Epithelial cell of esophagus (primary cell): Measurements from ENCODE around the gene SYNPR.

Experiments
- DNase-seq: peaks from one replicate; pipeline ENCODE4 v3.0.0; 2010; ENCODE audit warnings: low read depth
- H3K4me3 ChIP-seq: 2 replicates; pipeline ENCODE4 v1.5.1; 2011; ENCODE audit warnings: mild to moderate bottlenecking, low read length, control low read depth
- TF ChIP-seq, protein P1 (sequence below): IDR thresholded peaks from 2 replicates; pipeline ENCODE4 v1.5.1; 2011; ENCODE audit warnings: low read depth, mild to moderate bottlenecking, low read length, control low read depth, inconsistent platforms; ENCODE audit not compliant: insufficient read depth; ENCODE audit errors: missing control alignments

The SYNPR gene

DNA sequence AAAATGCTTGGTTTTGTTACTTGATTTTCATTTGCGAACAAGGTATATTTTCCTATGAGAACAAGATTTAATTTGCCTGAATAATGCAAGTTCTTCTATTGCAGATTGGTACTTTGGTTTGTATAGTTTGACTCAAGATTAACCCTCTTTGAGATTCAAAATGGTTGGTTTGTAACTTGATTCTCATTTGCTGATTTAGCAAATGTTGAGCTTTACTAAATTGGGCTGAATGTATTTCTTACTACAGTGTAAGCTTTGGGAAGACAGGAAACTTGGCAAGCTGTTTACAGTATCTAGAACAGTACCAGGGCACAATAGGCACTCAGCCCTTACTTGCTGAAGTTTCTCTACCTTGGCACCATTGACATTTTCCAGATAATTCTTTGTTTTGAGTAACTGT is 3.7 kb upstream of the SYNPR start:
- TF ChIP-seq, protein P1, sequence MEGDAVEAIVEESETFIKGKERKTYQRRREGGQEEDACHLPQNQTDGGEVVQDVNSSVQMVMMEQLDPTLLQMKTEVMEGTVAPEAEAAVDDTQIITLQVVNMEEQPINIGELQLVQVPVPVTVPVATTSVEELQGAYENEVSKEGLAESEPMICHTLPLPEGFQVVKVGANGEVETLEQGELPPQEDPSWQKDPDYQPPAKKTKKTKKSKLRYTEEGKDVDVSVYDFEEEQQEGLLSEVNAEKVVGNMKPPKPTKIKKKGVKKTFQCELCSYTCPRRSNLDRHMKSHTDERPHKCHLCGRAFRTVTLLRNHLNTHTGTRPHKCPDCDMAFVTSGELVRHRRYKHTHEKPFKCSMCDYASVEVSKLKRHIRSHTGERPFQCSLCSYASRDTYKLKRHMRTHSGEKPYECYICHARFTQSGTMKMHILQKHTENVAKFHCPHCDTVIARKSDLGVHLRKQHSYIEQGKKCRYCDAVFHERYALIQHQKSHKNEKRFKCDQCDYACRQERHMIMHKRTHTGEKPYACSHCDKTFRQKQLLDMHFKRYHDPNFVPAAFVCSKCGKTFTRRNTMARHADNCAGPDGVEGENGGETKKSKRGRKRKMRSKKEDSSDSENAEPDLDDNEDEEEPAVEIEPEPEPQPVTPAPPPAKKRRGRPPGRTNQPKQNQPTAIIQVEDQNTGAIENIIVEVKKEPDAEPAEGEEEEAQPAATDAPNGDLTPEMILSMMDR = no peak
- no peak overlapping the region for H3K4me3 ChIP-seq
- no peak for DNase-seq

DNA sequence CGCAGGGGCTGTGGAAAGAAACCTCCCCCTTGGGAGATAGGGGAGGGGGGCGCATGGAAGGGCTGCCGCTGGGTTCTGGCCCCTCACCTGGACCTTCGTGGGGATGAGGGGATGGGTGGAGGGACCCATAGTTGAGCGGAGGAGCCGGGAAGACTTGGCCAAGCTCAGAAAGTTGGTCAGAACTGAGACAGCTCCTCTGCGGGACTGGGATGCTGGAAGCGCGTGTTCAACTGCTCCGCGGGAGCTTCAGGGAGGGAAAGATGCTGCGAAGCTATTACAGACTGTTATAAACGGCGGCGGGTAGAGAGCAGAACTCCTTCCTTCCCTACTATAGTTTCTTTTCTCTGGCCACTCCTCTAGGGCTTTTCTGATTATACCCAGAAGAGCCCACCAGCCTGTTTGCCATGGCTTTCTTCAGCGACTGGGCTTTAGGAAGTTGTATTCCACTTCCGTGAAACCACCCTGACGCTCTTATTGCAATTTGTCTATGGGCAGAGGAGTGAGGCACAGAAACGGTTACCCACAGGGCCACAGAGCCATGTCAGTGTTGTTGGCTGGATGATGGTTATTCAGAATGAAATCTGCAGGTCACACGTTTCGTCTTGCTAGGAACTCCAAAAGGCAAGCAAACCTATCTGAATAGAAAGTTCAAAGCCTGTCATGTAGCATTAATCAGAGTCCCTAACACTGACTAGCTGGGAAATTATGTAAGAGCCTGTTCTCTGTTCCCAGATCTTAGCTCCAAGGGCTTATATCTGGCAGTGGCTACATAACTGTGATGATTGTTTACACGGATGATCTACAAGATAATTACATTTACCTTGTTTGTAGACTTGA is 1.1 kb downstream of the SYNPR start:
- no peak overlapping the region for H3K4me3 ChIP-seq
- TF ChIP-seq, protein P1 = no peak
- DNase-seq = no peak

DNA sequence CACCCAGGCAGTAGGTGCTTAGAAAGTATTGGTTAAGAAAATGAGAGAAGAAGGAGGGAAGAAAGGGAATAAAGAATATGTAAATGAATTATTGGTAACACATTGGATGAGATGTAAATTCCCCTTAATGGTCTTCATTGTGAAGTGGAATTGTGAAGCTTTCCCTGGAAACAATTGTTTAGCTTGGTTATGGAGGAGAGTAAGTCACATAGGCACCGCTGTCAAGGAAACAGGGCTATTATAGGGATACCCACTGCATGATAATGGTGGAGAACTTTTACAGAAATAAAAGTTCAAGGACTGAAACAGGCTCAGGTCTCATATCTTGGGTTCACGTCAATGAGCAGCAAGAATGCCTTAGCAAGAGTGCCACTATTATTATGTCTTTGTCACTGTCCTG is 9.5 kb downstream of the SYNPR start:
- no peak overlapping the region for H3K4me3 ChIP-seq
- no peak for DNase-seq
- TF ChIP-seq, protein P1 = no peak

DNA sequence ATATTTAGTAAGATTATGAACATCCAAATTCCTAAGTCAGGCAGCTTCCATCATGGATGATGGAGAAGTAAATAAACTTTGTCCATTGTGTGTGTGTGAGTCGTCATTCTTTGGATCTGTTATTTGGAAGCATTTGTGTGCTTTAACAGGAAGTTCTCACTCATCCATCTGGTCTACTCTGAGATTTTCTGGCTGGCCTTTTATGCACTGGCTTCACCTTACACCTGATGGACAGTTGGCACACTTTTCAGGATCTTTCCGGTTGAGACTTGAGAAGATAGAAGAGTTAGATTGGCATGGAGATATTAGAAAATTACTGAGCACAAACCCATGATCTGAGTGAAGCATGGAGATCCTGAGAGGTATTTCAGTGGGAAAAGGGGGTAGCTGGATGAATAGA is 12.6 kb downstream of the SYNPR start:
- H3K4me3 ChIP-seq = no peak overlapping the region
- no peak for DNase-seq
- TF ChIP-seq, protein P1 = no peak

DNA sequence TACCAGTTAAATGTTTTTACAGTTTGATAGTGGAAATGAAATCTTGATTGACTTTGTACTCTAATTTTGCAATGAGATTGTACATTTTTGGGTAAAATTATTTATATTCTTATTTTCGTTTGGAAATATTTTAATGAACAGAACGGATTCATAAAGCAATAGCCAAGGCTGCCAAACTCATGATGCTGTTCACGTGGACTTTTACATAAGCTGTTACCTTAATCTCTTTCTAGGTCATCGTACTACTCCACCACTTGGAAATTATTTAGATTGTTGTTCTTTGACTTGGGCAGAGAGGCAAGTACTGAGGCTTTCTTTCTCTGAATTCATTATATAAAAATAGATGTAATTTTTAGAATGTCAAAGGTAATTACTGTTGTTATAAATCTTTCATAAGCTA is 16.2 kb downstream of the SYNPR start:
- no peak for DNase-seq
- no peak overlapping the region for H3K4me3 ChIP-seq
- TF ChIP-seq, protein P1 = no peak

DNA sequence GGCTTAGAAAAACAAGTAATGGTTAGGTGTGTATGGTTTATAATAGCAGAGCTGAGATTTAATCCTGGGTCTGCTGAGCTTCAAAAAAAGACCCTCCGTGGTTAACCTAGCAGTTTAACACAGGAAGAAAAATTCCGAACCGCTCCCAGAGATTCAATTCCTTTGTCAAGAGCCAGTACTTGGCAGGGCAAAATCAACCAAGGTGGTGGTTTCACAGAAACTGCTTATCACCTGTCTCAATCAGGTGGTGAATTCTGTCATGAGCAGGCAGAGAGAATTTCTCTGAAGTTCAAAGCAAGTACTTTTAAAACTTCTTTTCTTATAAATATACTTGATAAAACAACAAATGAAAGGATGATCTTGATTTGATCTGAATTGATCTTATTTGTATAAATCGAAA is 17.2 kb downstream of the SYNPR start:
- DNase-seq = no peak
- no peak overlapping the region for H3K4me3 ChIP-seq
- TF ChIP-seq, protein P1 = no peak

GRCh38 chr3:63295806-63296205 is 17.7 kb downstream of the SYNPR start:
- TF ChIP-seq, protein P1 = no peak
- H3K4me3 ChIP-seq = no peak overlapping the region
- no peak for DNase-seq
